Thyroid gland (tissue), 4 donors: ENCODE results near the gene AKAP7. TPM values are rescaled to one million over a fixed set of nuclear protein-coding genes. Genes with fewer than 3 reads are reported as not detected.

ENCODE experiments used
- DNase-seq, 2 donors: peaks; one replicate each; pipeline ENCODE4 v3.0.0-alpha.2; 2019
- H3K27ac ChIP-seq, 3 donors: fragments of 200-600 bp; sonication (generic); 1 replicate in 2 of 3; 2 replicates in 1 of 3; pipeline ENCODE4 v1.5.1; 2016 to 2019; ENCODE audit warnings: mild to moderate bottlenecking in 1 of 3, moderate library complexity in 1 of 3
- H3K27me3 ChIP-seq: fragments of 200-600 bp; sonication (generic); one replicate; pipeline ENCODE4 v1.5.1; 2019
- H3K36me3 ChIP-seq, 2 donors: fragments of 200-600 bp; sonication (generic); one replicate each; pipeline ENCODE4 v1.5.1; 2016 to 2019
- H3K4me1 ChIP-seq, 2 donors: fragments of 200-600 bp; sonication (generic); one replicate each; pipeline ENCODE4 v1.5.1; 2017 to 2019
- H3K4me3 ChIP-seq, 3 donors: fragments of 200-600 bp; sonication (generic); replicated peaks in 1 of 3; 1 replicate in 2 of 3; 2 replicates in 1 of 3; pipeline ENCODE4 v1.5.1; 2016; ENCODE audit warnings: mild to moderate bottlenecking in 1 of 3
- H3K9me3 ChIP-seq: fragments of 200-600 bp; sonication (generic); one replicate; pipeline ENCODE4 v1.5.1; 2017
- CTCF ChIP-seq, 6 experiments: fragments of 200-600 bp in 3 of 6; fragments of 450-650 bp in 3 of 6; sonication (generic) in 3 of 6; IDR thresholded peaks; one replicate each; pipeline ENCODE4 v1.5.1; 2016 to 2019; ENCODE audit warnings: antibody characterized with exemption in 6 of 6, mild to moderate bottlenecking in 2 of 6, inconsistent platforms in 1 of 6, moderate library complexity in 1 of 6
- POLR2A ChIP-seq, 2 donors: fragments of 450-650 bp; IDR thresholded peaks; one replicate each; pipeline ENCODE4 v1.6.1; 2017; ENCODE audit warnings: antibody characterized with exemption in 2 of 2, mild to moderate bottlenecking in 2 of 2, moderate library complexity in 1 of 2
- WGBS, 2 donors: methylation state at CpG; one replicate each; pipeline ENCODE4 v1.1.5; 2017; 5-methylcytosine and 5-hydroxymethylcytosine counted together
- intact Hi-C: fragments of 100-400 bp; cut with DNase I; formaldehyde crosslinking; loops from one replicate; pipeline ENCODE4 v1.15.1; 2023
- total RNA-seq, 4 donors: library from RNA; depleted of rRNA; stranded (reverse); fragments of >200 nt; gene quantifications; one replicate each; pipeline ENCODE4 v1.2.3, GENCODE V29; 2016

The AKAP7 gene
- total RNA-seq, 4 donors from 2014 or later = 11.7 to 19.1 (median 12.4) TPM

GRCh38 chr6:131164506-131164905 lies 29.2 kb downstream of the AKAP7 start:
- no peak overlapping the region for H3K27ac ChIP-seq
- no peak overlapping the region for H3K4me3 ChIP-seq
- WGBS, 2 donors = 93 to 100% methylated on average over 2 of the region's 2 CpGs
- no peaks in the 10 kb centered on the region for H3K4me1 ChIP-seq
- intact Hi-C loops = no loop called here
- H3K27me3 ChIP-seq = no peaks in the 10 kb centered on the region
- DNase-seq = no peak
- H3K9me3 ChIP-seq = no peaks in the 10 kb centered on the region
- no peak for TF ChIP-seq CTCF (IDR thresholded peaks at IDR 0.05)
- TF ChIP-seq POLR2A (IDR thresholded peaks at IDR 0.05) = no peak
- H3K36me3 ChIP-seq = peaks cover 0 to under 1% of the 10 kb centered on the region in 2 donors

- 73 to 81% methylated on average over 3 of the region's 3 CpGs for WGBS, 2 donors
- H3K27ac ChIP-seq = no peak overlapping the region
- H3K27me3 ChIP-seq = no peaks in the 10 kb centered on the region
- no peaks in the 10 kb centered on the region for H3K9me3 ChIP-seq
- no peak overlapping the region for H3K4me3 ChIP-seq
- DNase-seq = no peak
- no peaks in the 10 kb centered on the region for H3K4me1 ChIP-seq
- intact Hi-C loops = no loop called here
- peaks cover 0 to 3% of the 10 kb centered on the region in 2 donors for H3K36me3 ChIP-seq
- TF ChIP-seq CTCF (IDR thresholded peaks at IDR 0.05) (peak in 1 of 6 experiments; percentile 10), POLR2A (IDR thresholded peaks at IDR 0.05) (no peak)
These were observed 32.5 kb downstream of the AKAP7 start for GRCh38 chr6:131167773-131168172.

GRCh38 chr6:131169613-131170012 lies 34.3 kb downstream of the AKAP7 start:
- no peak overlapping the region for H3K4me3 ChIP-seq
- H3K4me1 ChIP-seq = no peaks in the 10 kb centered on the region
- no peak overlapping the region for H3K27ac ChIP-seq
- no peak for DNase-seq
- TF ChIP-seq POLR2A (IDR thresholded peaks at IDR 0.05) (no peak), CTCF (IDR thresholded peaks at IDR 0.05) (no peak)
- no peaks in the 10 kb centered on the region for H3K9me3 ChIP-seq
- intact Hi-C loops = no loop called here
- H3K27me3 ChIP-seq = no peaks in the 10 kb centered on the region
- peaks cover 0 to 3% of the 10 kb centered on the region in 2 donors for H3K36me3 ChIP-seq

- WGBS, 2 donors = 100% methylated on average over 1 of the region's 1 CpG
These were observed 37.0 kb downstream of the AKAP7 start for GRCh38 chr6:131172222-131172621.

GRCh38 chr6:131173680-131174079 lies 38.4 kb downstream of the AKAP7 start:
- Histone ChIP-seq H3K27me3 (no peaks in the 10 kb centered on the region), H3K4me1 (no peaks in the 10 kb centered on the region), H3K36me3 (peaks cover 0 to 3% of the 10 kb centered on the region in 2 donors), H3K9me3 (no peaks in the 10 kb centered on the region), H3K27ac (no peak overlapping the region), H3K4me3 (no peak overlapping the region)
- TF ChIP-seq POLR2A (IDR thresholded peaks at IDR 0.05) (no peak), CTCF (IDR thresholded peaks at IDR 0.05) (no peak)
- intact Hi-C loops = no loop called here
- 80 to 82% methylated on average over 1 of the region's 1 CpG for WGBS, 2 donors
- DNase-seq = no peak

More at GRCh38 chr6:131172222-131172621, 37.0 kb downstream of the AKAP7 start:
- DNase-seq = no peak
- no peak overlapping the region for H3K27ac ChIP-seq
- H3K4me1 ChIP-seq = no peaks in the 10 kb centered on the region
- H3K36me3 ChIP-seq = peaks cover 0 to 3% of the 10 kb centered on the region in 2 donors
- intact Hi-C loops = no loop called here
- no peak overlapping the region for H3K4me3 ChIP-seq
- TF ChIP-seq CTCF (IDR thresholded peaks at IDR 0.05) = no peak
- no peak for TF ChIP-seq POLR2A (IDR thresholded peaks at IDR 0.05)
- H3K27me3 ChIP-seq = no peaks in the 10 kb centered on the region
- no peaks in the 10 kb centered on the region for H3K9me3 ChIP-seq
